Bronchial epithelial cell (primary cell): ENCODE data around the gene TMPRSS9. TPM values are rescaled to one million over a fixed set of nuclear protein-coding genes. Genes with fewer than 3 reads are reported as not detected.

Experiments used
- DNase-seq: peaks from one replicate; pipeline ENCODE4 v3.0.0-alpha.2; 2010; ENCODE audit warnings: low read depth
- FAIRE-seq: peaks from 2 replicates; lab custom pipeline; 2011; peaks lifted over from hg19 to GRCh38; lab: Jason Lieb, UNC
- H3K27me3 ChIP-seq: 2 replicates; pipeline ENCODE4 v1.5.1; 2011; ENCODE audit warnings: low read length; ENCODE audit not compliant: control insufficient read depth, insufficient read depth
- H3K36me3 ChIP-seq: 2 replicates; pipeline ENCODE4 v1.5.1; 2011; ENCODE audit warnings: low read length; ENCODE audit not compliant: control insufficient read depth, insufficient read depth
- H3K4me3 ChIP-seq: 2 replicates; pipeline ENCODE4 v1.5.1; 2011; ENCODE audit warnings: mild to moderate bottlenecking, low read depth, low read length, control low read depth
- CTCF ChIP-seq: IDR thresholded peaks from 2 replicates; pipeline ENCODE4 v1.5.1; 2011; ENCODE audit warnings: mild to moderate bottlenecking, moderate library complexity, low read length, control low read depth, inconsistent platforms; ENCODE audit not compliant: insufficient read depth, severe bottlenecking
- total RNA-seq: library from RNA; depleted of rRNA; stranded (reverse); fragments of >200 nt; gene quantifications from 2 replicates; pipeline ENCODE4 v1.2.1, GENCODE V29; 2014

Gene TMPRSS9
- total RNA-seq, 1 donor from 2014 or later = not detected

GRCh38 chr19:2341244-2341751 is 18.8 kb upstream of the TMPRSS9 start:
- no peaks in the 10 kb centered on the region for H3K27me3 ChIP-seq
- peaks cover 3% of the 10 kb centered on the region for H3K36me3 ChIP-seq
- FAIRE-seq (no peak), DNase-seq (no peak)
- TF ChIP-seq CTCF = no peak
- H3K4me3 ChIP-seq = no peak overlapping the region

GRCh38 chr19:2341982-2342381 is 18.1 kb upstream of the TMPRSS9 start:
- Histone ChIP-seq H3K4me3 (no peak overlapping the region), H3K27me3 (no peaks in the 10 kb centered on the region), H3K36me3 (peaks cover 3% of the 10 kb centered on the region)
- no peak for FAIRE-seq
- no peak for DNase-seq
- TF ChIP-seq CTCF = no peak

DNA sequence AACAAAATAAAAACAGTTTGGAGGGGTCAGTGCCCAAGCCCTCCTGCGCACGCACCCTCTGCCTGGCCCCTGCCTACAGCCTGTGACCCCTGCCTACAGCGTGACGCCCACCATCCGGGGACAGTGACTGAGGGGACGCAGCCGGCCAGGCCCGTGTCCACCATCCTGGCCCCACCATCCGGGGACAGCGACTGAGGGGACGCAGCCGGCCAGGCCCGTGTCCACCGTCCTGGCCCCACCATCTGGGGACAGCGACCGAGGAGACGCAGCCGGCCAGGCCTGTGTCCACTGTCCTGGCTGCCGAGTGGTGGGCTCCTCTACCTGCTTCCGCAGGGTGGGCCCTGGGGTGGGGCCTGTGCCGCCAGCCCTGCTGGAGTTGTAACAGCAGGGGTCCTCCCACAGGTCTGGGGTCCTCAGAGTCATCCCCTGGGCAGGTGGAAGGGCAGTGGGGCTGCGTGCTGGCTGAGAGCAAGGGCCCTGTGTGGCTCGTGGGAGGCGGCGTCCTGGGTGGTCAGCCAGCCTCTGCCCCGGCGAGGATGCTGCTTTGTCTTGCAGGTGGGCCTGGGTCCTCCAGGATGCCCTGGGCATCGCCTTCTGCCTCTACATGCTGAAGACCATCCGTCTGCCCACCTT is 17.3 kb upstream of the TMPRSS9 start:
- Histone ChIP-seq H3K4me3 (no peak overlapping the region), H3K36me3 (peaks cover 3% of the 10 kb centered on the region), H3K27me3 (no peaks in the 10 kb centered on the region)
- FAIRE-seq = no peak
- no peak for TF ChIP-seq CTCF
- no peak for DNase-seq

GRCh38 chr19:2343289-2343982 is 16.6 kb upstream of the TMPRSS9 start:
- peaks cover 3% of the 10 kb centered on the region for H3K36me3 ChIP-seq
- FAIRE-seq (no peak), DNase-seq (no peak)
- TF ChIP-seq CTCF = no peak
- no peak overlapping the region for H3K4me3 ChIP-seq
- no peaks in the 10 kb centered on the region for H3K27me3 ChIP-seq

GRCh38 chr19:2344381-2344870 is 15.6 kb upstream of the TMPRSS9 start:
- DNase-seq (no peak), FAIRE-seq (no peak)
- Histone ChIP-seq H3K27me3 (no peaks in the 10 kb centered on the region), H3K4me3 (no peak overlapping the region), H3K36me3 (peaks cover 3% of the 10 kb centered on the region)
- TF ChIP-seq CTCF = no peak
